NCI-H187 treated with DMSO at 0.1 percent for 48 hours (cell line): ENCODE measurements around the gene GRAP.
"Not testable (repeated sequence)": the region's sequence is repeated elsewhere in the genome, so short reads cannot be mapped to it uniquely, and the experiment has no call there.

ENCODE experiments used
- DNase-seq: peaks from one replicate; lab custom pipeline; 2025; lab: John Stamatoyannopoulos, UW

The GRAP gene

DNA sequence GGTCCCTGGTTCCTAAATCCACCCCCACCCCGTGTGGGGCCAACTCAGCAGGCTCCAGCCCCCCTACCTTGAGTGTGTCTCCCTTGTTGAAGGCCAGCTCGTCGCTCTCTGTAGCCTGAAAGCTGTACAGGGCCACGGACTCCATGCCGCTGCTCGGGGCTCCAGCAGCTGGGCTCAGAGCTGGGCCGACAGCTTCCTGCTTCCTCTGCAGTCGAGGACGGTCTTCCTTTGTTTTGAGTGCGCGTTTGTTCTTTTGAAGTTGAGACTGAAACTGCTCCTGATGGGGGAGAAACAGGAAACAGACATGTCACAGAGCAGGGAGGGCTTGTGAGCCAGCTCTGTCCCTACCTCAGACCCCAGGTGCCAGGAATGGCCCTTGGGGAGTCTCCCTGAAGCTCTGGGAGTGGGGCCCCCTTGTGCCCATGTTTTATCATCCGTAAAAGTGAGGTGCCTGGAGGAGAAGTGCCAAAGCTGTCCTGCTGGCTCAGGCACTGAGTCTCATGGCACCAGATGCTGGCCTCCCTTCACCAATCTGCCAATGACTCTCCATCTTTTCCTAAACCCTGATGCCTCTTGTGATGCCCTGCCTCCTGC lies at the start of gene GRAP:
TSS of gene GRAP (minus strand) at position 176 of the 594 bp plus-strand sequence. CDS start at position 145, 31 bp downstream.
- not testable (repeated sequence) for DNase-seq

DNA sequence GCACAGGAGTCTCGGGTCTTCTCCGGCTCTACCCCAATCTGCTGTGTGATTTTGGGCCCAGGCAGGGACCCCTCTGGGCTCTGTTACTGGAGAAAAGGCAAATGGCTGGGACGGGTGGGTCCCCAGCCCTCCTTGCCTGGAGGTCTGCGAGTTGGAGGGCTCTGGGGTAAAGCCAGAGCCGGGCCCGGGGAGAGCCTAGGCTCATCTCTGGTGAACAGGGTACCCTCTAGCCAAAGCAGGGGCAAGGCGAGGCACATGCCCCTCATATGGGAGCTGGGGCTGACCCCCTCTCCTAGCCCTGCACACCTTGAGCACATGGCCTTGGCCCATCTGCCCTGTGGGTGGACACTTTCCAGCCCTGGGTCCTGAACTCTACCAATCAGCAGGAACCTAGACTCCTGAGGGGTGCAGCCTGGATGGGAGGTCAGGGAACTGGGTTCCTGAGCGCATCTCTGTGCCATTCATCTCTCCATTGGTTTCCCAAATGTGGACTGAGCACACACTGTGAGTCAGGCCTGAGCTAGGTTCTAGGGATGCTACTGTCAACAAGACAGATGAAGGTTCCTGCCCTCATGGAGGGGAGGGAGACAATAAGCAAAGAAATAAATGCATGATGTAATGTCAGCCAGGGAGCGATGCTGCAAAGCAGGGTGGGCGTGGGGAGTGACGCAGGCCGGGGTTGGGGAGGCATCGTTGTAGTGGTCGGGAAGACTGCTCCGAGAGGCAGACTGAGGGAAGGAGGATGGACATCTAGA lies 47.1 kb upstream of the GRAP start:
- DNase-seq, result not testable (repeated sequence)

DNA sequence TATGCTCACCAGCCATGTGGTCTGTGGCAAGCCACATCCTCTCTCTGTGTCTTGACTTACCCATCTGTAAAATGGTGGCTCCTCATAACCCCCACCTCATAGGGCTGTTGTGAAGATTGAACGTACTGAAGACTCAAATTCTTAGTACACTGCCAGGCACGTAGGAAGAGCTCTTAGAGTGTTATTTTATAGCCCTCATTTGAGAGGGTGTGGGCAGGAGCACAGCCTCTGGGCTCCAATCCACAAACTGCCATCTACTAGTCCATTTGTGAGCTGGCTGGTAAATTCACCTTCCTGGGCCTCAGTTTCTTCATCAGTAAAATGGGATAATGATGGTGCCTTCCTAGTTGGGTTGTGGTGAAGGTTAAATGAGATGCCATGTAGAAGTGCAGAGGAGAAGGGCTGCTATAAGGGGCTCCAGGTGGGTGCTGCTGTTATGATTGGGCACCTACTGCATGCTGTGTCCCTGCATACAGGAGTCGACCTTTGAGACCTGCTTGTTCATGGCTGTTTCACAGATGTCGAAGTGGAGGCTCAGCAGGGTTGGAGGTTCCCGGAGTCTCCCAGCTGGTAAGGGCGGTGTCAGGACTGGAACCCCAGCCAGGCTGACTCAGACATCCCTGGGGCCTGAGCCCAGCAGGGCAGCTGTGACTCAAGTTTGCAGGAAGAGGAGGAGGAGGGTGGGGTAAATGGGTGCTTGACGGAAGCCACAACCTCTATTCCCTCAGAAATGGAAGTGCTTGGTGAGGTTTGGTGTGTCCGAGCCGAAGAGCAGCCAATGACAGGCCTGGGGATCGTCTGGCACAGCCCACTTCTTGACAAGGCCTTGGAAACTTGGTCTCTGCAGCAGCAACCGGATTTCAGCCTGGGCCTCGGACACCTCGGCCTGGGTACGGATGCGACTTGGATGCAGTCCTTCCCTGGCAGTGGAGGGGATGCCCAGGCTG lies 46.3 kb upstream of the GRAP start:
- not testable (repeated sequence) for DNase-seq

DNA sequence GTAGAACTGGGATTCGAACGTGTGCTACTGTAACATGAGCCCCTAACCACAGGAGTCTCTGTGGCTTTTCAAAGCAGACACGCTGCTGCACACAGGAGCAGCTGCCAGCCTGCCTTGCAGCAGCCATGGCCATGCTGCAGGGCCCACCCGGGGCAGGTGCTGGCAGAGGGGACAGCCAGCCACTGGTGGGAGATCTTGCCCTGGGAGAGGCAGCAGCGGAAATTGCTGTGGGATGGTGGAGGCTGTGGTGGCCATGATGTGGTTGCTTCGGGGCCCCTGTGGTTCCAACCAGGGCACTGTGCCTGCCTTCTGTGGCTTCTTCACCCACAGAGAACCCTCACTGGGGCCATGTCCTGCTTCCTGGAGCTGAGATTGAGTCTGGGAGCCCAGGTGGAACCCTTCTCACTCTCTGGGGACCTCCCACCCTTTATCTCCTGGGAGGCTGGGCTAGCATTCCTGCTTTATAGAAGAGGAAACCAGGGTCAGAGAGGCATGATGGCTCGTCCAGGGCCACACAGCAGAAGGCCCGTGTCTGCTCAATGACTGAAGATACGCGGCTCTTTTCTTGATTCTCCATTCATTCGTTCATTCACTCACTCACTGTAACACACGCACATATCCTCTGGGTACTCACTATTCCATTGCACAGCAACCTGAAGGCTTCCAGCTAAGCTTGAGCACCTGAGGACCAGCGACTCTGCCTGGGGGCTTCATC lies 43.5 kb upstream of the GRAP start:
- not testable (repeated sequence) for DNase-seq

DNA sequence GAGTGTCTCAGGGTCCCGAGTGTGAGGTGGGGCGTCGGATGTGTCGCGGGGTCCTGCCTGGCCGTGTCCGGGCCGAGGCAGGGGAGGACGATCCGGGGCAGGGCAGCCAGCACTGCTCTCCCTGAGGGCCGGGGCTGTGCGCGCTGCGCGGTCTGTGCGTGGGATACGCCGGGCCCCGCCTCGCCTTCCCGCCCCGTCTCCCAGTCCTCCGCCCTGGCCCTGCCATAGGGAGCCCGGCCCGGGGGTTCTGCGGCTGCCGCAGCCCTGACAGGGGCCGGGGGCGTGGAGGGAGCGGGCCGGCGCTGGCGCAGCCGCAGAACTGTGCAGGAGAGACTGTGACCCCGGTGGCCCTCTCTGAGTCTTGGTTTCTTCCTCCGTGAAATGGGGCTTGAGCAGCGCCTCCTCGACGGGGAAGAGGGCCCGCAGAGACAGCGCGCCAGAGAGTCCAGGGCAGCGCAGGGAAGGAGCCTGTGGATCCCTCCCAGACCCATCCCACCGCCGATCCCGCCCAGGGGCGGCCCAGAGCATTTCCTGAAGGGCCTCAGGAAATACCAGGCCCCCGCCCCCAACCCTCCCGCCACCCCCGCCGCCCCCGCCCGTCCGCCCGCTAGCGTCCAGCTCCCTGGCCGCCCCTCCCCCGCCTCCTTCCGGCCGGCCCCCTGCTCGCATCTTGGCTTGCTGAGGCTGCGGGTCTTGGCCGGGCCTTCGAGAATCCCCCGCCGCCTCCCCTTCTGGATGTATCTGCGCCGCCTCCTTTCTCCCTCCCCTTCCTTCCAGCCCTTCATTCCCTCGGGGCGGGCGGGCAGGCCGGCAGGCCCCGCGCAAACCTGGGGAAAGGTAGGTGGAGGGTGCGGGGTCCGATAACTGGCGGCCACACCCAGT lies 42.3 kb upstream of the GRAP start:
- DNase-seq, result not testable (repeated sequence)

DNA sequence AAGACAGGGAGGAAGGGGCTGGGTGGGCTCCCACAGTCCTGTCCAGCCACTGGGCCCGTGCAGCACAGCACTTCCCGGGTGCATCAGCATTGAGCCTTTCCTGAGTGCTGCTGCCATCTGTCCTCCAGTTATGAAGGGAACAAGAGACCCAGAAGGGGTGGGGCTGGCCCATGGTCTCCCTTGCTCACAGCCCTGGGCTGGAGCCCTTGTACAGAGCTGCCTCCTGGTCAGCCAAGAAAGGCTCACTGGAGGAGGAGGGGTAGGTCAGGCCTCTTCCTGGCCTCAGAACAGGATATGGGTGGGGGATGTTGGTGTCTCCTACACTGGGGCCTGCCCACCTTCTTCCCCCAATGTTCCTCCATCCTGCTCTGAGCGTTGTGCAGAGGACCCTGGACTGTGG lies 30.6 kb upstream of the GRAP start:
- DNase-seq, result not testable (repeated sequence)

DNA sequence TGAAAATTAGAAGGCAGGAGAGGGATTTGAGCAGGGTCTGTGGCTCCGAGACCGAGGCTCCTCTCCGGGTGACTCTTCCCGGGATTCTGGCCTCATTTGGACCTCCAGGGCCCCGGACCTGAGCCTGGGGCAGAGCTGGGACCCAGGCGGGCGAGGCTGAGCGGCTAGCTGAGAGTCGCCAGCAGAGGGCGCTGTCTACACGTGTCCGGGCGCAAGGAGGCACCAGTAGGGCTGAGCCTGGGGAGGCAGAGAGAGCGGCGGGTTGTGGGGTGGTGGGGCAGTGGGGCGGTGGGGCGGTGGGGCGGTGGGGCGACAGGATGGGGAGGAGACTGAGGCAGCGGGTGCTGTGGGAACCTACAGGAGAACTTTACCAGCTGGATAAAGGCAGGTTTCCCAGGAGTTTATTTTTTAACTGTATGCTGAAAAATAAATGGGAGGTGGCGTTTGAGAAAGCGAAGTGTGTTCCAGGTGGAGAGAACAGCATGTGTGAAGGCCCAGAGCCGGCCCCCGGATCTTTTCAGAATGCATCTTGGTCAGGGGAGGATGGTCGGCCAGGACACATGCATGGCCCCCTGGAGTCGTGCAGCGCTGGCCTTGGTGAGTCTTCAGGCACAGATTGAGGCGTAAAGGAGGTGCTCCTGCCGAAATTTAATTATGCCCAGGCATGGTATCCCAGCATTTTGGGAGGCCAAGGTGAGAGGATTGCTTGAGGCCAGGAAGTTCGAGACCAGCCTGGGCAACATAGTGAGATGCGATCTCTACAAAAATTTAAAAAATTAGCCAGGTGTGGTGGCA lies 29.8 kb upstream of the GRAP start:
- DNase-seq, result not testable (repeated sequence)

DNA sequence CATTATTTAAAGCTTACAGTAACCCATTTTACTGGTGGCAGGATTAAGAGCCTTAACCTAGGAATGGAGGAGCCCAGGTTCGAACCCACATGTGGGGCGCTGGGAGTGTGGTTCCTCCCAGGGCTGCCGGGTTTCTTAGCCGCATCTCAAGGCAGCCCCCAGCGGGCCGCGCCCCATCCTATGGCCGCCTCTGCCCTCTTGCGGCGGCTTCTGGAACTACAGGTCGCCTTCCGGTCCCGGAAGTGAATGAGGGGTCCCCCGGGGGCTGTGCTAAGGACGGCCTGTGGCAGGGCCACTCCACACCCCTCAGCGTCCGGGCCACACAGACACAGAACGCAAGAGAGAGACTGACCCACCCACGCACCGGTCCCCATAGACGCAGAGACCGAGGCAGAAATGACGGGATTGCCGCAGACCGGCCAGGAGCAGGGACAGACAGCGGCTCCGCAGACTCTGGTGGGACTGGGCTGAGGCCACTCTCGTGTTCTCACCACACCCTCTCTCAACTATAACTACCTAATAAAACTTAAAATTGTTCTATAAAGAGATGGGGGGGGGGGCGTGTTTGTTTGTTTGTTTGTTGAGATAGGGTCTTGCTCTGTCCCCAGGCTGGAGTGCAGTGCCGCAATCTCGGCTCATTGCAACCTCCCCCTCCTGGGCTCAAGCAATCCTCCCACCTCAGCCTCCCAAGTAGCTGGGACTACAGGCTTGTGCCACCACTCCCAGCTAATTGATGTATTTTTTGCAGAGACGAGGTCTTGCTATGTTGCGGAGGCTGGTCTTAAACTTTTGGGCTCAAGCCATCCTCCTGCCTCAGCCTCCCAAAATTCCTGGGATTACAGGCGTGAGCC lies 23.8 kb upstream of the GRAP start:
- not testable (repeated sequence) for DNase-seq

DNA sequence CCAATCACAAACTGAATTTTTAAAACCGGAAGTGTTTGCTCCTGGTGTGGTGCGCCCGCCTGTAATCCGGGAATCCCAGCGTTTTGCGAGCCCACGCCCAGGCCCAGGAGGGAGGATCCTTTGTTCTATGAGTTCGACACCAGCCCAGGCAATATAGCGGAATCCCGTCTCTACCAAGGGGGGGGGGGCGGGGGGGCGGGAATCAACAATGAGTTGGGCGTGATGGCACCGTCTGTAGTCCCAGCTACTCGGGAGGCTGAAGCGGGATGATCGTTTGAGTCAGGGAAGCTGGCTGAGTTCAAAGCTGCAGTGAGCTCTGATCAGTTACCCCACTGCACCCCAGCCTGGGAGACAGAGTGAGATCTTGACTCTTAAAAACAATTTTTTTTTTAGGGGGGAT lies 17.6 kb upstream of the GRAP start:
- DNase-seq, result not testable (repeated sequence)

DNA sequence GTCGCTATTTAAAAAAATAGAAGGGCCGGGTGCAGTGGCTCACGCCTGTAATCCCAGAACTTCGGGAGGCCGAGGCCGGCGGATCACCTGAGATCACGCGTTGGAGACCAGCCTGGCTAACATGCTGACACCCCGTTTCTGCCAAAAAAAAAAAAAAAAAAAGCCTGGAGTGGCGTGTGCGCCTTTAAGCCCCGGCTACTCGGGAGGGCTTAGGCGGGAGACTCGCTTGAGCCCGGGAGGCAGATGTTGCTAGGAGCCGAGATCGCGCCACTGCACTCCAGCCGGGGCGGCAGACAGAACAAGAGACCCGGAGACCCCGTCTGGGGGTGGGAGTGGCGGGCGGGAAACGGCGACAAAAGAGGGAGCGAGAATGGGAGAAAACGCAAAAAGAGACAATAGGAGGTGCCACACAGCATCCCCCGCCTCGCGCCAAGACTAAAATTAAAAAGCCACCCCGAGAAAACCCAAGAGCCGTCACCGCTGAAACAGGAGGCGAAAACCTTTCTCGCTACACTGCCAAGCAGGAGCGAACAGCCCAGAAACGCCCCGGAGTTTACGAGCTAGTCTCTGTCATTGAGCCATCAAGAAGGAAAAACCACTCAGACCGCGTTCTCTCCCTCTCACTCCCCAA lies 16.7 kb upstream of the GRAP start:
- not testable (repeated sequence) for DNase-seq

DNA sequence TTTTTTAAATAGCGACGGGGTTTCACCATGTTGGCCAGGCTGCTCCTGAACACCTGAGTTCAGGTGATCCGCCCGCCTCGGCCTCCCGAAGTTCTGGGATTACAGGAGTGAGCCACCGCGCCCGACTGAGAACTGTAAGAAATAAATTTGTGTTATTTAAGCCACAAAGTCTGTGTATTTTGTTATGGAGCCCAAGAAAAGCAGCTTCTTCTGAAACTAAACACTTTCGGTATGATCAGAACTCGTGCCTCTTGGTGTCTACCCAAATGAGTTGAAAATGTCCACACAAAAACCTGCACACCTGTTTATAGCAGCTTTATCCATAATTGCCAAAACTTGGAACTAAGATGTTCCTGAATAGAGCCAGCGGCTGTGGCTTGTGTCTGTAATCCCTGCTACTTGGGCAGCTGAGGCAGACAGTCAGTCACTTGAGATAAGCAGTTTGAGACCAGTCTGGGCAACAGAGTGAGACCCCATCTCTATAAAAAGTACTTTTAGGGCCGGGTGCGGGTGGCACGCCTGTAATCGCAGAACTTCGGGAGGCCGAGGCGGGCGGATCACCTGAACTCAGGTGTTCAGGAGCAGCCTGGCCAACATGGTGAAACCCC lies 16.1 kb upstream of the GRAP start:
- not testable (repeated sequence) for DNase-seq

DNA sequence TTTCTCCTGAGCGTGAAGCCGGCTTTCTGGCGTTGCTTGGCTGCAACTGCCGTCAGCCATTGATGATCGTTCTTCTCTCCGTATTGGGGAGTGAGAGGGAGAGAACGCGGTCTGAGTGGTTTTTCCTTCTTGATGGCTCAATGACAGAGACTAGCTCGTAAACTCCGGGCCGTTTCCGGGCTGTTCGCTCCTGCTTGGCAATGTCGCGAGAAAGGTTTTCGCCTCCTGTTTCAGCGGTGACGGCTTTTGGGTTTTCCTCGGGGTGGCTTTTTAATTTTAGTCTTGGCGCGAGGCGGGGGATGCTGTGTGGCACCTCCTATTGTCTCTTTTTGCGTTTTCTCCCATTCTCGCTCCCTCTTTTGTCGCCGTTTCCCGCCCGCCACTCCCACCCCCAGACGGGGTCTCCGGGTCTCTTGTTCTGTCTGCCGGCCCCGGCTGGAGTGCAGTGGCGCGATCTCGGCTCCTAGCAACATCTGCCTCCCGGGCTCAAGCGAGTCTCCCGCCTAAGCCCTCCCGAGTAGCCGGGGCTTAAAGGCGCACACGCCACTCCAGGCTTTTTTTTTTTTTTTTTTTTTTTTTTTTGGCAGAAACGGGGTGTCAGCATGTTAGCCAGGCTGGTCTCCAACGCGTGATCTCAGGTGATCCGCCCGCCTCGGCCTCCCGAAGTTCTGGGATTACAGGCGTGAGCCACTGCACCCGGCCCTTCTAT lies 15.4 kb upstream of the GRAP start:
- DNase-seq, result not testable (repeated sequence)

DNA sequence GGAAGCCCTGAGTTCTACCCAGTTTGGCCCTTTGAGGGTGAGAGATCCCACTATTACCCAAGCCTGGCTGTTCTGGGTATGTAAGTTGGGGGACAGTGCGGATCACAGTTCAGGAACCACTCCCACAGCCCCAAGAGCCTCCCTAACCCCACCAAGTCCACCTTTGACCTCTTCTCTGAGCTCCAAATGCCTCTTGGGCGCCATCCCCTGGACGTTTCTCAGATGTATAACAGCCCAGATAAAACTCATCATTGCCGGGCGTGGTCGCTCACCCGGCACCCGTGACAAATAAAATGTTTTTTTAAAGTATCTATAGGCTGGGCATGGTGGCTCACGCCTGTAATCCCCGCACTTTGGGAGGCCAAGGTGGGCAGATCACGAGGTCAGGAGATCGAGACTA lies 8.7 kb upstream of the GRAP start:
- not testable (repeated sequence) for DNase-seq

DNA sequence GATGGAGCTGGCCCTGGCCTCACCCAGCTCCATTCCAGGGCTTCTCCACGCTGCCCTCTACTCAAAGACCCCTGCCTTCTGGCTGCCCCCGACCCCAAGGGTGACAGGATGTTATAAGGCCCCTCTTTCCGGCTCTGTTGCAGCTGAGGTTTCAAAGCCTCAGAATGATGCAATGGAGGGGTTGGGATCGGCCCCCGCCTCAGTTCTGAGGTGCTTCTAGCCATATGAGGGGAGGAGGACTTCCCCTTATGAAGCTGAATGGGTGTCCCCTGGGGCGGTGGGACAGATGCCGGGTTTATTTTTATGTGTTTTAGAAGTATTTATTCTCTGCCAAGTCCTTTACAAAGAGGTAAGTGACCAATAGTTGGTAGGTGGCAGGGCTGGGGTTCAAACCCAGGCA lies 2.1 kb upstream of the GRAP start:
- DNase-seq, result not testable (repeated sequence)

DNA sequence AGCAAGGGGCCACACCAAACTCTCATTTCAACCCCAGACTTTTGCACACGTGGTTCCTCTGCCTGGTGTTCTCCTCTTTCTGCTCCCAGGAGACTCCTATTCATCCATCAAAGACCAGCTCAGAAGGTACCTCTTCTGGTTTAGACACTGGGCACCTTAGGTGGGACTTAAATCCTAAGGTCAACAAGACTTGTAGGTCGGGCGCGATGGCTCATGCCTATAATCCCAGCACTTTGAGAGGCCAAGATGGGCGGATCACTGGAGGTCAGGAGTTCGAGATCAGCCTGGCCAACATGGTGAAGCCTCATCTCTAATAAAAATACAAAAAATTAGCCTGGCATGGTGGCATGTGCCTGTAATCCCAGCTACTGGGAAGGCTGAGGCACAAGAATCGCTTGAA lies 753 bp upstream of the GRAP start:
- DNase-seq, result not testable (repeated sequence)

DNA sequence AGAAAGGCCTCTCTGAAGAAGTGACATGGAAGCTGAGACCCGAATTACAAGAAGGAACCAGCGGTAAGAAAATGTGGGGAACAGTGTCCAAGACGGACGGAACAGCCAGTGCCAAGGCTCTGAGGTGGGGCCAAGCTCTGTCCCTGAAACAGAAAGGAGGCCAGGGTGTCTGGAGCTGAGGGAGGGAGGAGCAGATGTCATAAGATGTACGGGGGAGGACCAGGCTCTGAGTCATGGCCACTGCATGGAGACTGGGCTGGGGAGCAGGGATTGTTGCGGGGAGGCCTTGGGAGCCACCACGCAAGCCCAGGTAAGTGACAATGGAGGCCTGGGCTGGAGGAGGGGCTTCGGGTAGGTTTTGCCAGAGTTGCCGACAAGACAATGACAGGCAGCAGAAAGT lies 2.1 kb downstream of the GRAP start:
- not testable (repeated sequence) for DNase-seq

DNA sequence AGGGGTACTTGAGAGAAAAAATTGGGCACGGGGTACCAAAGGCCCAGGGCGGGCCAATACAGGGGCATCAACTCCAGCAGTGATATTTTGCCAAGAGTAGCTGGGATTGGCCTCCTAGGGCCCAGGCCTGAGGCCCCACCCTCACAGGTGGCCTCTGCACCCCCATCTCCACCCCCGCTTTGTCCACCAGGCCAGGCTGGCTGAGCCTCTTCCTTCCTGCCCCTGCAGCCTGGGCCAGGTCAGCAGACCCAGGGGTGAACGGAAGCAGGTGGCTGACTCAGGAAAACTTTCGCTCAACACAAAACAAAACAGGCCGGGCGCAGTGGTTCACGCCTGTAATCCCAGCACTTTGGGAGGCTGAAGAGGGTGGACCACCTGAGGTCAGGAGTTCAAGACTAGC lies 3.7 kb downstream of the GRAP start:
- not testable (repeated sequence) for DNase-seq
